ENCODE measurements around the gene PSORS1C2. TPM values are rescaled to one million over a fixed set of nuclear protein-coding genes. Genes with fewer than 3 reads are reported as not detected.

Gene PSORS1C2
- total RNA-seq, 1 donor from 2014 or later: not detected

GRCh38 chr6:31178143-31179041, 39.5 kb upstream of the PSORS1C2 start:
- H3K4me3 ChIP-seq (ENCODE audit: low read depth, low read length): no peak overlapping the region
- no peak for TF ChIP-seq CTCF (conservative IDR thresholded peaks at IDR 0.05; ENCODE audit: low read depth, low read length)
- no peak for DNase-seq (ENCODE audit: low read depth)

- TF ChIP-seq CTCF (conservative IDR thresholded peaks at IDR 0.05; ENCODE audit: low read depth, low read length): no peak
Measured at GRCh38 chr6:31175971-31176370, 37.1 kb upstream of the PSORS1C2 start.

GRCh38 chr6:31174378-31174777, 35.5 kb upstream of the PSORS1C2 start:
- no peak for TF ChIP-seq CTCF (conservative IDR thresholded peaks at IDR 0.05; ENCODE audit: low read depth, low read length)
- no peak for DNase-seq (ENCODE audit: low read depth)
- no peak overlapping the region for H3K4me3 ChIP-seq (ENCODE audit: low read depth, low read length)

More at GRCh38 chr6:31175971-31176370, 37.1 kb upstream of the PSORS1C2 start:
- DNase-seq (ENCODE audit: low read depth): no peak
- no peak overlapping the region for H3K4me3 ChIP-seq (ENCODE audit: low read depth, low read length)

- no peak for DNase-seq (ENCODE audit: low read depth)
- no peak for TF ChIP-seq CTCF (conservative IDR thresholded peaks at IDR 0.05; ENCODE audit: low read depth, low read length)
- no peak overlapping the region for H3K4me3 ChIP-seq (ENCODE audit: low read depth, low read length)
Measured at GRCh38 chr6:31173406-31173805, 34.5 kb upstream of the PSORS1C2 start.

GRCh38 chr6:31172973-31173384, 34.1 kb upstream of the PSORS1C2 start:
- no peak for TF ChIP-seq CTCF (conservative IDR thresholded peaks at IDR 0.05; ENCODE audit: low read depth, low read length)
- DNase-seq (ENCODE audit: low read depth): no peak
- H3K4me3 ChIP-seq (ENCODE audit: low read depth, low read length): no peak overlapping the region

- no peak overlapping the region for H3K4me3 ChIP-seq (ENCODE audit: low read depth, low read length)
- no peak for TF ChIP-seq CTCF (conservative IDR thresholded peaks at IDR 0.05; ENCODE audit: low read depth, low read length)
- no peak for DNase-seq (ENCODE audit: low read depth)
Measured at GRCh38 chr6:31171931-31172905, 33.4 kb upstream of the PSORS1C2 start.

Data from epithelial cell of proximal tubule (primary cell).